ENCODE results near the gene IGHMBP2.

DNA sequence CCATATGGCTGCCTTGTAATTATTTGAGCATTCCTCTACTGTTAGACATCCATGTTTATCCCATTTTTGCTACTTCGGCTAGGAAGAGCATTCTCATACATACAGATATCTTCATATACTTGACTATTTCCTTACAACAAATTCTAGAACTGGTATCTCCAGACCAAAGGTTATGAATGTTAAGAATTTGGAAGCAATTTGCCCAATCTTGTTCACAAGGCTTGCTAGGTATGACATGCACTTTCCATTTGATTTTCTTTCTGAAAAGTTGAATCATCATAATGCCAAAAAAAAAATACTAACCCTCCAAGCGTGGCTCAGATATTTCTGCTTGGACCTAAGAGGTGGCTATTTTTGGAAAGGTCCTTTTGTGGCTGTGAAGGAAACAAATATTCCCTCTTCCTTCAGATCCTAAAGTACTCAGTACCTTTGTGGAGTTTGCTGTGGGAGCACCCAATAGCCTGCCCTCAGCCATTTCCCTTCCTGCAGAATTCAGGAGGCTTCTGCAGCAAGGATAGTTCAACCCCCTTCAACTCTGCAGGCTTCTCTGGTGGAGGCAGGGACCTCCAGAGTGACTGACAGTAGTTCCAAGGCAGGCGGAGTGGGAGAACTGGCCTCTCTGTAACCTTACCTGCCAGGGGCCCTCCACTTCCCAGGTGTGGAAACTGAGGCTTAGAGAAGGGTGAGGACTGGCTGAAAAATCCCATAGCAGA is 40.0 kb upstream of the IGHMBP2 start:
- no peak for TF ChIP-seq CTCF (conservative IDR thresholded peaks at IDR 0.05)
- TF ChIP-seq EZH2 (IDR thresholded peaks at IDR 0.05; ENCODE audit: low read depth) = no peak
